NCI-H2171 (cell line): ENCODE results near the gene EYS.
"Not testable (repeated sequence)": the region's sequence is repeated elsewhere in the genome, so short reads cannot be mapped to it uniquely, and the experiment has no call there.

Source experiments
- DNase-seq: peaks from one replicate; lab custom pipeline; 2025; lab: John Stamatoyannopoulos, UW

EYS gene

GRCh38 chr6:63816982-63817436 is 1890.0 kb downstream of the EYS start:
- no peak for DNase-seq

GRCh38 chr6:63816401-63816981 is 1890.5 kb downstream of the EYS start:
- no peak for DNase-seq

GRCh38 chr6:63814459-63814858 is 1892.6 kb downstream of the EYS start:
- DNase-seq, result no peak

- DNase-seq, result no peak
Measured at GRCh38 chr6:63813566-63814120, 1893.4 kb downstream of the EYS start.

GRCh38 chr6:63808576-63808975 is 1898.5 kb downstream of the EYS start:
- DNase-seq, result no peak

- DNase-seq, result no peak
Measured at GRCh38 chr6:63807056-63807455, 1900.0 kb downstream of the EYS start.

GRCh38 chr6:63806573-63806913 is 1900.5 kb downstream of the EYS start:
- DNase-seq, result no peak

- no peak for DNase-seq
Measured at GRCh38 chr6:63805808-63806572, 1901.0 kb downstream of the EYS start.

GRCh38 chr6:63805345-63805744 is 1901.7 kb downstream of the EYS start:
- no peak for DNase-seq

GRCh38 chr6:63804381-63804956 is 1902.6 kb downstream of the EYS start:
- DNase-seq, result no peak

- DNase-seq, result no peak
Measured at GRCh38 chr6:63803371-63803770, 1903.7 kb downstream of the EYS start.

- no peak for DNase-seq
Measured at GRCh38 chr6:63802606-63803206, 1904.3 kb downstream of the EYS start.

- not testable (repeated sequence) for DNase-seq
Measured at GRCh38 chr6:63800386-63800785, 1906.6 kb downstream of the EYS start.

GRCh38 chr6:63799813-63800212 is 1907.2 kb downstream of the EYS start:
- no peak for DNase-seq

- no peak for DNase-seq
Measured at GRCh38 chr6:63799313-63799712, 1907.7 kb downstream of the EYS start.

GRCh38 chr6:63798378-63798777 is 1908.6 kb downstream of the EYS start:
- no peak for DNase-seq

GRCh38 chr6:63797721-63798120 is 1909.3 kb downstream of the EYS start:
- no peak for DNase-seq

- no peak for DNase-seq
Measured at GRCh38 chr6:63795826-63796225, 1911.2 kb downstream of the EYS start.

GRCh38 chr6:63795006-63795405 is 1912.0 kb downstream of the EYS start:
- DNase-seq, result no peak

- no peak for DNase-seq
Measured at GRCh38 chr6:63793465-63794137, 1913.4 kb downstream of the EYS start.

GRCh38 chr6:63792736-63793464 is 1914.1 kb downstream of the EYS start:
- DNase-seq, result no peak
